Activated B cell treated with CpG ODN at 0.5 μM for 24 hours (primary cell): ENCODE measurements around the gene RBL1. TPM values are rescaled to one million over a fixed set of nuclear protein-coding genes. Genes with fewer than 3 reads are reported as not detected.

Source experiments
- ATAC-seq: fragments of 200-7000 bp; cut with Tn5 transposase; one replicate; pipeline ENCODE4 v1.10.0; 2021; ENCODE audit warnings: low read depth, mild to moderate bottlenecking, moderate library complexity
- CTCF ChIA-PET: fragments of 350-600 bp; sonication (Branson Sonifier 250); formaldehyde crosslinking; loops from one replicate; lab custom pipeline; 2021; ENCODE audit warnings: antibody characterized with exemption; lab: Charles Lee
- POLR2A ChIA-PET: fragments of 350-600 bp; sonication (Branson Sonifier 250); formaldehyde crosslinking; loops from one replicate; lab custom pipeline; 2021; ENCODE audit warnings: antibody characterized with exemption; lab: Charles Lee
- DNase-seq: peaks from one replicate; pipeline ENCODE4 v3.0.0; 2022
- H3K27ac Mint-ChIP-seq: one replicate; pipeline ENCODE4 v1.8.0; 2020; ENCODE audit warnings: mixed read lengths
- H3K27me3 Mint-ChIP-seq: one replicate; pipeline ENCODE4 v1.8.0; 2021; ENCODE audit warnings: mixed read lengths
- H3K36me3 Mint-ChIP-seq: one replicate; pipeline ENCODE4 v1.8.0; 2021; ENCODE audit warnings: low read depth, mixed read lengths
- H3K4me1 Mint-ChIP-seq: one replicate; pipeline ENCODE4 v1.8.0; 2021; ENCODE audit warnings: mixed read lengths
- H3K4me3 Mint-ChIP-seq: one replicate; pipeline ENCODE4 v1.8.0; 2020; ENCODE audit warnings: mild to moderate bottlenecking, mixed read lengths
- H3K9me3 Mint-ChIP-seq: one replicate; pipeline ENCODE4 v1.8.0; 2020; ENCODE audit warnings: mixed read lengths
- CTCF ChIP-seq: fragments of 200-600 bp; IDR thresholded peaks from one replicate; pipeline ENCODE4 v1.8.0; 2022; ENCODE audit warnings: antibody characterized with exemption, mild to moderate bottlenecking
- intact Hi-C: fragments of 100-400 bp; cut with micrococcal nuclease; formaldehyde crosslinking; loops from one replicate; pipeline ENCODE4 v1.15.1; 2024
- total RNA-seq: library from RNA; stranded (reverse); gene quantifications from 2 replicates; pipeline ENCODE4 v1.2.3, GENCODE V29; 2022

RBL1 gene
- total RNA-seq, 1 donor from 2014 or later: 20.4 TPM

DNA sequence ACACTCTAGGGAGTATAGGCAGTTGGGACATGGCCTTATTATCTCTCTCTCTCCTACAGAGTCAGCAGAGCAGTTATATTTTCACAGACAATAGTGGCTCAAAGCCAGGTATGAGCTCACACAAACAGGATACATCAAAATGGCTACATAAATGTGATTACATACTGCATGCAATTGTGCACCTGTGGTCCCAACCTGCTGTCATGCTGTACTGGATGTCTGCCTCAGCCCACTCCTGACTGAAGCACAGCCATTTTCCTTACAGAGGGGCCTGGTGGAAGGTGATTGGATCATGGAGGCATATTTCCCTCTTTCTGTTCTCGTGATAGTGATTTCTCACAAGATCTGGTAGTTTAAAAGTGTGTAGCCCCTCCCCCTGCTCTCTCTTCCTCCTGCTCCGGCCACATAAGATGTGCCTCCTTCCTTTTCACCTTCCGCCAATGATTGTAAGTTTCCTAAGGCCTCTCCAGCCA, 107.3 kb downstream of the RBL1 start:
- POLR2A ChIA-PET: interaction anchor here (0.5 kb wide), 1 partner anchor 17 kb away, joined by 3 read pairs; no protein-coding TSS in a partner anchor

GRCh38 chr20:36984257-36984638, 111.5 kb downstream of the RBL1 start:
- H3K4me1 Mint-ChIP-seq: peaks cover 19% of the 10 kb centered on the region

More for the DNA sequence above, 107.3 kb downstream of the RBL1 start:
- H3K9me3 Mint-ChIP-seq: peaks cover 7% of the 10 kb centered on the region
- no peak overlapping the region for H3K27ac Mint-ChIP-seq
- no peaks in the 10 kb centered on the region for H3K27me3 Mint-ChIP-seq
- ATAC-seq (no peak), DNase-seq (no peak)
- intact Hi-C loops: no loop called here
- peaks cover 5% of the 10 kb centered on the region for H3K36me3 Mint-ChIP-seq
- CTCF ChIA-PET: no interaction called here
- no peak overlapping the region for H3K4me3 Mint-ChIP-seq
- no peak for TF ChIP-seq CTCF
- peaks cover 21% of the 10 kb centered on the region for H3K4me1 Mint-ChIP-seq

GRCh38 chr20:36975099-36975818, 120.5 kb downstream of the RBL1 start:
- Mint-ChIP-seq H3K9me3 (no peaks in the 10 kb centered on the region), H3K36me3 (no peaks in the 10 kb centered on the region), H3K4me1 (peaks cover 6% of the 10 kb centered on the region), H3K27me3 (no peaks in the 10 kb centered on the region), H3K27ac (no peak overlapping the region), H3K4me3 (no peak overlapping the region)
- no peak for TF ChIP-seq CTCF
- DNase-seq (no peak), ATAC-seq (no peak)
- intact Hi-C loops: no loop called here
- ChIA-PET POLR2A (interaction anchor here (0.6 kb wide), 1 partner anchor 68 kb away, joined by 3 read pairs; no protein-coding TSS in a partner anchor), CTCF (no interaction called here)

More at GRCh38 chr20:36984257-36984638, 111.5 kb downstream of the RBL1 start:
- H3K27me3 Mint-ChIP-seq: no peaks in the 10 kb centered on the region
- no peak for TF ChIP-seq CTCF
- ATAC-seq (peak; percentile 40), DNase-seq (no peak)
- no peak overlapping the region for H3K27ac Mint-ChIP-seq
- H3K36me3 Mint-ChIP-seq: no peaks in the 10 kb centered on the region
- CTCF ChIA-PET: no interaction called here
- H3K4me3 Mint-ChIP-seq: no peak overlapping the region
- H3K9me3 Mint-ChIP-seq: no peaks in the 10 kb centered on the region
- intact Hi-C loops: no loop called here
- POLR2A ChIA-PET: no interaction called here

DNA sequence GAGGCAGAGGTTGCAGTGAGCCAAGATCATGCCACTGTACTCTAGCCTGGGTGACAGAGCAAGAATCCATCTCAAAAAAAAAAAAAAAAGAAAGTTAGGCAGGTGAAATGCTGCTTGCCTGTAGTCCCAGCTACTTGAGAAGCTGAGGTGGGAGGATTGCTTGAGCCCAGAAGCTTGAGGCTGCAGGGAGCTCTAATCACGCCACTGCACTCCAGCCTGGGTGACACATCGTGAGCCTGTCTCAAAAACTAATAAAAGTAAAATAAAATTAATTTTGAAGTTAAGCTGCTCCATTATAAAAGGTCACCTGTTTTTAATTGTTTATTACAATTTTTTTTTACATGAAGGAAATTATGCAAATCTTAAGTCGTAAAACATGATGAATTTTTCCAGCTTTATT, 121.1 kb downstream of the RBL1 start:
- Mint-ChIP-seq H3K4me1 (peaks cover 8% of the 10 kb centered on the region), H3K36me3 (no peaks in the 10 kb centered on the region), H3K27ac (no peak overlapping the region), H3K9me3 (no peaks in the 10 kb centered on the region), H3K4me3 (no peak overlapping the region), H3K27me3 (no peaks in the 10 kb centered on the region)
- ChIA-PET CTCF (no interaction called here), POLR2A (interaction anchor here (0.6 kb wide), 1 partner anchor 69 kb away, joined by 3 read pairs; no protein-coding TSS in a partner anchor)
- ATAC-seq: no peak
- intact Hi-C loops: no loop called here
- no peak for TF ChIP-seq CTCF
- no peak for DNase-seq

- intact Hi-C loops: no loop called here
- DNase-seq (no peak), ATAC-seq (no peak)
- no peaks in the 10 kb centered on the region for H3K36me3 Mint-ChIP-seq
- CTCF ChIA-PET: no interaction called here
- POLR2A ChIA-PET: no interaction called here
- no peaks in the 10 kb centered on the region for H3K9me3 Mint-ChIP-seq
- no peak overlapping the region for H3K27ac Mint-ChIP-seq
- no peak for TF ChIP-seq CTCF
- H3K27me3 Mint-ChIP-seq: no peaks in the 10 kb centered on the region
- no peak overlapping the region for H3K4me3 Mint-ChIP-seq
- peaks cover 14% of the 10 kb centered on the region for H3K4me1 Mint-ChIP-seq
Observed at GRCh38 chr20:36971103-36971502, 124.7 kb downstream of the RBL1 start.
